ENCODE measurements around the gene ANKRD13D. TPM values are rescaled to one million over a fixed set of nuclear protein-coding genes. Genes with fewer than 3 reads are reported as not detected.

The ANKRD13D gene
- polyA plus RNA-seq, 4 donors = 7.8 to 26.0 (median 20.1) TPM

DNA sequence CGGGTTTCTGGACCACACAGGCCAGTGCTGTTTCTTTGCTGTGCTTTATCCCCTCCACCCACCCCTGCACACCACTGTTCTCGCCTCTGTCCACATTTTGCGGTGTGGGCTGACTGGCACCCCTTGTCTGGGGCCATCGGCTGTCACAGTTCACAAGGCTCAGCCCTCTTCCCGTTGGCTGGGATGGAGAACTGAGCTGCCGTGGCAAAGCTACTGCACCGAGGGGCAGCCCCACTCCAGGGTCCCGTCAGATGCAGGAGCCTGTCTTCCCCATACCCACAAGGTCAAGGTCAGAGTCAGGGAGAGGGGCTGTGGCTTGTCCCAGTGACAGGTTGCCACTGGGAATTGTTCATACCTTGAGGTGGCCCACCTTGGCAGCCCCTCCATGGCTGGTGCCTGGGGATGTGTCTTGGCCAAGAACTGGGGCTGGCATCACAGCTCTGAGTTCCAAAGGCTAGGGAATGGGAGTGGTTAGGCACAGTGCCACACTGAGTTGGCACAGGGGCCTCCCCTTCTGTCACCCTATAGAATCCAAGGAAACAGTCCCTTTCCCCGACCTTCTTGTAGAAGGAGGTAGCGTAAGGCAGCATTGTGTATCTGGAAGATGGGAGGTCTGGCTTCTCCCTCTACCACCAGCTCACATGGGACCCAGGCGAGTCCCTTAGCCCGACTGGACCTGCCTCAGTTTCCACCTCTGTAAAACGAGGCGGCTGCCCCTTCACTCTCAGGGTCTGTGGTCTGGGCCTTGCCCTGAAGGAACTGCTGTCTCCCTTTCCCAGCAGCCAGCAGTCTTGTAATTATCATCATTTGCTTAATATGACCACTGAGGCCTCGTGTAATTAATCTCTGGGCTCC is 19.5 kb upstream of the ANKRD13D start:
- Histone ChIP-seq H3K27ac (ENCODE audit: low read depth in 1 of 3, low read length in 2 of 3) (peak overlapping the region; percentile 56 to 93 (median 73)), H3K36me3 (ENCODE audit: control insufficient read depth in 3 of 3, insufficient read depth in 2 of 3, low read depth in 1 of 3, low read length in 3 of 3) (peaks cover 2 to 72% (median 3%) of the 10 kb centered on the region in 3 donors), H3K4me3 (ENCODE audit: low read depth in 1 of 3, low read length in 3 of 3) (peak overlapping the region in 2 of 3 donors; percentile 25 to 28), H3K9me3 (ENCODE audit: control insufficient read depth in 2 of 2, insufficient read depth in 1 of 2, low read depth in 1 of 2, low read length in 1 of 2) (no peaks in the 10 kb centered on the region), H3K4me1 (ENCODE audit: control insufficient read depth in 3 of 3, insufficient read depth in 2 of 3, low read depth in 1 of 3, low read length in 2 of 3) (peaks cover 12 to 49% (median 15%) of the 10 kb centered on the region in 3 donors), H3K27me3 (ENCODE audit: control insufficient read depth in 3 of 3, insufficient read depth in 3 of 3, low read length in 3 of 3) (no peaks in the 10 kb centered on the region)
- DNase-seq (peak in 1 of 2 donors; percentile 79), FAIRE-seq (no peak)
- 19 to 33% (median 28%) methylated on average over 15 of the region's 15 CpGs for WGBS, 3 donors

DNA sequence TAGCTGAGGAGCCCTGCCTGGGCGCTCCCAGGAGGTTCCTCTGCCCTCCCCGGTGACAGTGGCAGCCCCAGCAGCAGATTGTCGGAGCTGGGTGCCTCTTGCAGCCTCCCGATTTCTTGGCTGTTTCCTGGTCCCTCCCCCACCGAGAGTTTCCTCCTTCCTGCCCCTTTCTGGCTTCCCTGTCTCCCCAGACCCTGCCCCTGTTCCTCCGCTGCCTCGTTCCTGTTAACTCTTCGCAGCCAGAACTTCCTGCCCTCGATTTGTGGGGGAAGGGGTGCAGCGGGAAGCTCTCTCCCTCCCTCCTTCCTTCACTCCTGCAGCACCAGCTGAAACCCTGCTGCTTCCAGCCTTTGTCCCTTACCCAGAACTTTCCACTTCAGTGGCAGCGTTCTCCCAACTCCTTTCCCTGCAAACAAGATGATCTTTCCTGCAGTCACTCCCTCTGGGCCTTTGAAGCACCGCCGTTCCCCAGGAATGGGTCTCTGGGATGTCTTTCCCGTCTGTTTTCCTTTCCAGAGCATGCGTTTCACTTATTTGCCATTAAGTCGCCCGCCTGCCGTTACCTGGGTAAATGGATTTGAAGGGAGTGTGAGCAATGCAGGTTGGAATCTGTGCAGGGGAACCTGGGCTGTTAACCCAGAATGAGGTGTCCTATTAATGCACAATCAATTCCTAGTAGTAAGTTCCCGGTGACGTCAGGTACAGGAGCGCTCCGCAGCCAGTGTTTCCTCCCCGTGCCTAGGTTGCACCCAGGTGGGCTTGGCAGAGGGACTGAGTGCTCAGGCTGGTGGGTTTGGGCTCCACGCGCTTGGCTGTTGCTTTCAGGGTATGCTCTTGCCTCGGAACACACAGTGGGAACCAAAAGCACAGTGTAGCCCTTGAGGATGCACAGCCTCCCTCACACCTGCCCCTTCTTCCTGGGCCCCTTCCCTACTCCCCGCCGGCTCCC is 18.6 kb upstream of the ANKRD13D start:
- DNase-seq (peak; percentile 41 to 53), FAIRE-seq (no peak)
- H3K4me1 ChIP-seq (ENCODE audit: control insufficient read depth in 3 of 3, insufficient read depth in 2 of 3, low read depth in 1 of 3, low read length in 2 of 3) = peaks cover 12 to 55% (median 15%) of the 10 kb centered on the region in 3 donors
- peaks cover 2 to 81% (median 3%) of the 10 kb centered on the region in 3 donors for H3K36me3 ChIP-seq (ENCODE audit: control insufficient read depth in 3 of 3, insufficient read depth in 2 of 3, low read depth in 1 of 3, low read length in 3 of 3)
- H3K4me3 ChIP-seq (ENCODE audit: low read depth in 1 of 3, low read length in 3 of 3) = peak overlapping the region in 2 of 3 donors; percentile 25 to 28
- H3K9me3 ChIP-seq (ENCODE audit: control insufficient read depth in 2 of 2, insufficient read depth in 1 of 2, low read depth in 1 of 2, low read length in 1 of 2) = no peaks in the 10 kb centered on the region
- H3K27me3 ChIP-seq (ENCODE audit: control insufficient read depth in 3 of 3, insufficient read depth in 3 of 3, low read length in 3 of 3) = no peaks in the 10 kb centered on the region
- 24 to 38% (median 28%) methylated on average over 28 of the region's 28 CpGs for WGBS, 3 donors
- H3K27ac ChIP-seq (ENCODE audit: low read depth in 1 of 3, low read length in 2 of 3) = peak overlapping the region; percentile 56 to 93 (median 73)

DNA sequence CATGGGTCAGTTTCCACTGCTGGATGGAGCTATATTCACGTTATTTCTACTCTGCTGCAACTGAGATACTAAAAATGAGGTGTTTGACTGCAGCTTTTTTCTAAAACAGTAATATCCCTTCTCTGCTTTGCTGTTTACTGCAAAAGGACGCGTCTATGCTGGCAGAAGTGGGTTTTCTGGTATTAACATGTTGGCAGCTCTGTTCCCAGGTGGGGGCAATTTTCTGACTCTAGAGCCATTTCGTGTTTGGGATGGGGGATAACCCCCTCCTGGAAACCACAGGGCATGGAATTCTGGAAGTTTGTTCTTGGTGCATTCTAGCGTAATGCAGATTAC is 17.9 kb upstream of the ANKRD13D start:
- Histone ChIP-seq H3K4me3 (ENCODE audit: low read depth in 1 of 3, low read length in 3 of 3) (no peak overlapping the region), H3K27ac (ENCODE audit: low read depth in 1 of 3, low read length in 2 of 3) (peak overlapping the region in 1 of 3 donors; percentile 93), H3K9me3 (ENCODE audit: control insufficient read depth in 2 of 2, insufficient read depth in 1 of 2, low read depth in 1 of 2, low read length in 1 of 2) (no peaks in the 10 kb centered on the region), H3K4me1 (ENCODE audit: control insufficient read depth in 3 of 3, insufficient read depth in 2 of 3, low read depth in 1 of 3, low read length in 2 of 3) (peaks cover 12 to 60% (median 15%) of the 10 kb centered on the region in 3 donors), H3K36me3 (ENCODE audit: control insufficient read depth in 3 of 3, insufficient read depth in 2 of 3, low read depth in 1 of 3, low read length in 3 of 3) (peaks cover 2 to 87% (median 3%) of the 10 kb centered on the region in 3 donors), H3K27me3 (ENCODE audit: control insufficient read depth in 3 of 3, insufficient read depth in 3 of 3, low read length in 3 of 3) (no peaks in the 10 kb centered on the region)
- DNase-seq = no peak
- no peak for FAIRE-seq
- 52 to 76% (median 68%) methylated on average over 5 of the region's 5 CpGs for WGBS, 3 donors

DNA sequence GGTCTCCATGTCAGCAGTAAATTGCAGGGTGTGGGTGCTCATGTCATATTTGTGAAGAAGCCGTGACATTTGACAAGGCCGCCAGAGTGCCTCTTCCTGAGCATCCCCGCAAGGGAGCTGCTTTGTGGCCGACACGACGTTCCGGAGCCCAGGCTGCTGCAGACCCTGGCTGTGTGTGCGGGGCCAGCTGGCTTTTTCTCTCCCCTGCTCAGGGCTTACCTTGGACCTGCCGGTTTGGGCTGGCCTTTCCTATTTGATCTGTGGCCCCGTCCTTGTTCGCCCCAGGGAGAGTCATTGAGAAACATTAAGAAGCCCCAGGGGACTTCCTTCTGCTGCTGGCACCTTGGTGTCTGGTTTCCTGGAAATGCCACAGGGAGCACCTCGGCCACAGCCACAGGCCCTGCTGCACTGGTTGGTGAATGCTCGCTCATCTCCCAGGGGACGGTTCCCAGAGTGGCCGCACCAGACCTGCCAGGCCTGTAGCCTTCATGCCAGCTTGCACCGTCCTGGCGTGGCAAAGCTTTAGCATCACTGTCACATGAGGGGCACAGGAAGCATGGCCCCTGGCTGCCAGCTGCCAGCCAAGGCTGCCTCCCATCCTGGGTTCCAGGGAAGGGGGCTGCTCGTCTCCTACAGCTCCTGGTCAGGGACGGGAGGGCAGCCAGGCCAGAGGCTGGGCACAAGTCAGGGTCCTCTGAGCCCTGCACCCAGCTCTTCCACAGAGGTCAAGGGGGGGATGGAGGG is 17.4 kb upstream of the ANKRD13D start:
- FAIRE-seq = no peak
- peak in 1 of 2 donors; percentile 20 for DNase-seq
- peaks cover 12 to 65% (median 15%) of the 10 kb centered on the region in 3 donors for H3K4me1 ChIP-seq (ENCODE audit: control insufficient read depth in 3 of 3, insufficient read depth in 2 of 3, low read depth in 1 of 3, low read length in 2 of 3)
- WGBS, 3 donors = 58 to 77% (median 63%) methylated on average over 19 of the region's 19 CpGs
- H3K27me3 ChIP-seq (ENCODE audit: control insufficient read depth in 3 of 3, insufficient read depth in 3 of 3, low read length in 3 of 3) = no peaks in the 10 kb centered on the region
- peaks cover 2 to 92% (median 3%) of the 10 kb centered on the region in 3 donors for H3K36me3 ChIP-seq (ENCODE audit: control insufficient read depth in 3 of 3, insufficient read depth in 2 of 3, low read depth in 1 of 3, low read length in 3 of 3)
- H3K27ac ChIP-seq (ENCODE audit: low read depth in 1 of 3, low read length in 2 of 3) = peak overlapping the region in 2 of 3 donors; percentile 9 to 39
- H3K9me3 ChIP-seq (ENCODE audit: control insufficient read depth in 2 of 2, insufficient read depth in 1 of 2, low read depth in 1 of 2, low read length in 1 of 2) = no peaks in the 10 kb centered on the region
- peak overlapping the region in 1 of 3 donors; percentile 31 for H3K4me3 ChIP-seq (ENCODE audit: low read depth in 1 of 3, low read length in 3 of 3)

DNA sequence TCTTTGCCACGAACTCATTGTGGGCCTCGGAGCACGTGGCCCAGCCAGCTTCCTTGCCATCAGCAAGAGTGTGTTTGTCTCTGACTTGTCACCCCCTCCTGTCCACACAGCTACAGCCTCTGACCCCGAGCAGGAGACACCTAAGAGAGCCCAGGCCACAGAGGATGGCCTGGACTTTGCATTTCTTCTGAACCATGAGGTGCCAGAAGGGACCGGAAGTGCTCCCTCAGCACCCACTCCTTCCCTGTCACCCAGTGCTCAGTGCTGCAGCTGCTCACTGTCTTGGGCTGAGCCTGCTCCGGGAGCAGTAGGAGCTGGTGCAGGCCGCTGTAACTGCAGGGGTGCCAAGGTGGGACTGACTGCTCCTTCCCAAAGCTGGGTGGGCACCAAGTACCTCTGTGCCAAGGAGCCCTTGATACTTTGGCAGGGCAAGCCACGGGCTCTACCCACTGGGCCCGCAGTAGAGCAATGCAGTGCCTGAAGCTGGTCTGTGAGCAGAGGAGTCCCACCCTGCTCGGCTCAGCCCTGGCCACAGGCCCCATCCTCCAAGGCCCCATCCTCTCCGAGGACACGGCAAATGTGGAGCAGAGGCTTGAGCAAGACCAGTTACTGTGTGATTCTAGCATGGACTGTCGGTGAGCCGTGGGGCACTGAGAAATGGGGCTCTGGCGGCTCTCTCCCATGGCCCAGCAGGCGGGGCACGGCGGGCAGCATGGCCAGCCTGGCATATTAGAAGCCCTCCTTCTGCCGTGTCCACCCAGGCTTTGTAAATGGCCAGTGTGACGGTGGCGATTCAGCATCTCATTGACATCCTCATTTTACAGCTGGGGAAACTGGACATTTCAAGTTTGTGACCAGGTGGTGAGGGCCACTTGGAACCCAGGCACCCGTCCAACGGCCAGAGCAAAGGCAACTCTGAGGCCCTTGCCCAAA is 16.5 kb upstream of the ANKRD13D start:
- FAIRE-seq (no peak), DNase-seq (no peak)
- Histone ChIP-seq H3K27me3 (ENCODE audit: control insufficient read depth in 3 of 3, insufficient read depth in 3 of 3, low read length in 3 of 3) (no peaks in the 10 kb centered on the region), H3K4me1 (ENCODE audit: control insufficient read depth in 3 of 3, insufficient read depth in 2 of 3, low read depth in 1 of 3, low read length in 2 of 3) (peaks cover 15 to 71% (median 15%) of the 10 kb centered on the region in 3 donors), H3K4me3 (ENCODE audit: low read depth in 1 of 3, low read length in 3 of 3) (peak overlapping the region in 1 of 3 donors; percentile 31), H3K36me3 (ENCODE audit: control insufficient read depth in 3 of 3, insufficient read depth in 2 of 3, low read depth in 1 of 3, low read length in 3 of 3) (peaks cover 2 to 100% (median 3%) of the 10 kb centered on the region in 3 donors), H3K9me3 (ENCODE audit: control insufficient read depth in 2 of 2, insufficient read depth in 1 of 2, low read depth in 1 of 2, low read length in 1 of 2) (no peaks in the 10 kb centered on the region), H3K27ac (ENCODE audit: low read depth in 1 of 3, low read length in 2 of 3) (peak overlapping the region in 2 of 3 donors; percentile 9 to 39)
- 58 to 73% (median 59%) methylated on average over 21 to 23 of the region's 23 CpGs for WGBS, 3 donors

DNA sequence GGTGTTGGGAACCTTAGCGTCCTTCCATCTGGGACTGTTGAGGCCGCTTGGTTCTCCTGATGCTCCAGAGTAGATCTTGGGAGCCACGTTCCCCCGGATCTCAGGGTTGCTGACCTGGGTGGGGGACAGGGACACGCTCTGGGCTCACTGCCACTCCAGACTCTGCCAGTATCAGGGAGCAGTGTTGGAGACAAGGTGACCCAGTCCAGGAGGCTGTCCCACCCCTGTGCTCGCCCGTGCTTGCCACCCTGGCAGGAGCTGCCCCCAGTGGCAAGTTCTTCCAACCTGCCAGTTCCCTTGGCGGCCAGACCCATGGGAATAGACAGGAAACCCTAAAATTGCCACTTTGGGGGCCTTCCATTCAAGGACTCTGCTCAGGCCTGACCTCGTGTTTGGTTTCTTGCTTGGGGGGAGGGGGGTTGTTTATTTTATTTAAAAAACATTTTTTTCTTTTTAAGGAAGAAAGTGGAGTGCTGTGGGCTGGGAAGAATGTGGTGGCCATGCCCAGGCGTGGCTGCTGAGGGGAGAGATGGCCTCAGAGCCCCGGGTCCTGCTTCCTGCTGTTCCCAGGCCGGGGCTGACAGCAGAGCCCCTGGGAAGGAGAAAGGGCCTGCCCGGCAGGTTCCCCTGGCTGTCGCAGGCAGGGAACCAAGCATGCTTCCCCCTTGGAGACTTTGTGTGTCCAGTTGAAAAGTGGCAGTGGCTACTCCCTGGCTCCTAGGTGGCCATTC is 15.7 kb upstream of the ANKRD13D start:
- H3K4me3 ChIP-seq (ENCODE audit: low read depth in 1 of 3, low read length in 3 of 3) = no peak overlapping the region
- peaks cover 2 to 100% (median 3%) of the 10 kb centered on the region in 3 donors for H3K36me3 ChIP-seq (ENCODE audit: control insufficient read depth in 3 of 3, insufficient read depth in 2 of 3, low read depth in 1 of 3, low read length in 3 of 3)
- FAIRE-seq (no peak), DNase-seq (no peak)
- no peaks in the 10 kb centered on the region for H3K9me3 ChIP-seq (ENCODE audit: control insufficient read depth in 2 of 2, insufficient read depth in 1 of 2, low read depth in 1 of 2, low read length in 1 of 2)
- peak overlapping the region in 2 of 3 donors; percentile 39 to 50 for H3K27ac ChIP-seq (ENCODE audit: low read depth in 1 of 3, low read length in 2 of 3)
- peaks cover 15 to 71% (median 19%) of the 10 kb centered on the region in 3 donors for H3K4me1 ChIP-seq (ENCODE audit: control insufficient read depth in 3 of 3, insufficient read depth in 2 of 3, low read depth in 1 of 3, low read length in 2 of 3)
- 46 to 63% (median 52%) methylated on average over 14 of the region's 14 CpGs for WGBS, 3 donors
- no peaks in the 10 kb centered on the region for H3K27me3 ChIP-seq (ENCODE audit: control insufficient read depth in 3 of 3, insufficient read depth in 3 of 3, low read length in 3 of 3)
